Nephron (organoid): ENCODE results near the gene ABR.
"Not testable (repeated sequence)": the region's sequence is repeated elsewhere in the genome, so short reads cannot be mapped to it uniquely, and the experiment has no call there.

Source experiments
- H3K27ac Mint-ChIP-seq, 3 experiments: 2 replicates each; pipeline ENCODE4 v1.8.0; 2020; ENCODE audit warnings: mixed read lengths in 3 of 3, mild to moderate bottlenecking in 2 of 3, moderate library complexity in 1 of 3
- H3K27me3 Mint-ChIP-seq: 2 replicates; pipeline ENCODE4 v1.8.0; 2021; ENCODE audit warnings: low read depth, mild to moderate bottlenecking, moderate library complexity, mixed read lengths
- H3K36me3 Mint-ChIP-seq: 2 replicates; pipeline ENCODE4 v1.8.0; 2020; ENCODE audit warnings: low read depth, mixed read lengths
- H3K4me1 Mint-ChIP-seq: 2 replicates; pipeline ENCODE4 v1.8.0; 2020; ENCODE audit warnings: mixed read lengths
- H3K4me3 Mint-ChIP-seq, 3 experiments: 2 replicates each; pipeline ENCODE4 v1.8.0; 2020; ENCODE audit warnings: mild to moderate bottlenecking in 3 of 3, mixed read lengths in 3 of 3, moderate library complexity in 2 of 3
- H3K9me3 Mint-ChIP-seq: 2 replicates; pipeline ENCODE4 v1.8.0; 2020; ENCODE audit warnings: mixed read lengths
- TF ChIP-seq, protein P1 (sequence below), 3 experiments: fragments of 200-600 bp; sonication (generic); IDR thresholded peaks; one replicate each; pipeline ENCODE4 v1.5.0; 2021; ENCODE audit warnings: antibody characterized with exemption in 3 of 3; ENCODE audit not compliant: unreplicated experiment in 3 of 3

Gene ABR

GRCh38 chr17:1069847-1070246 lies 109.9 kb downstream of the ABR start:
- H3K4me3 Mint-ChIP-seq, result no peak overlapping the region
- TF ChIP-seq, protein P1, sequence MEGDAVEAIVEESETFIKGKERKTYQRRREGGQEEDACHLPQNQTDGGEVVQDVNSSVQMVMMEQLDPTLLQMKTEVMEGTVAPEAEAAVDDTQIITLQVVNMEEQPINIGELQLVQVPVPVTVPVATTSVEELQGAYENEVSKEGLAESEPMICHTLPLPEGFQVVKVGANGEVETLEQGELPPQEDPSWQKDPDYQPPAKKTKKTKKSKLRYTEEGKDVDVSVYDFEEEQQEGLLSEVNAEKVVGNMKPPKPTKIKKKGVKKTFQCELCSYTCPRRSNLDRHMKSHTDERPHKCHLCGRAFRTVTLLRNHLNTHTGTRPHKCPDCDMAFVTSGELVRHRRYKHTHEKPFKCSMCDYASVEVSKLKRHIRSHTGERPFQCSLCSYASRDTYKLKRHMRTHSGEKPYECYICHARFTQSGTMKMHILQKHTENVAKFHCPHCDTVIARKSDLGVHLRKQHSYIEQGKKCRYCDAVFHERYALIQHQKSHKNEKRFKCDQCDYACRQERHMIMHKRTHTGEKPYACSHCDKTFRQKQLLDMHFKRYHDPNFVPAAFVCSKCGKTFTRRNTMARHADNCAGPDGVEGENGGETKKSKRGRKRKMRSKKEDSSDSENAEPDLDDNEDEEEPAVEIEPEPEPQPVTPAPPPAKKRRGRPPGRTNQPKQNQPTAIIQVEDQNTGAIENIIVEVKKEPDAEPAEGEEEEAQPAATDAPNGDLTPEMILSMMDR (IDR thresholded peaks at IDR 0.05; ENCODE audit: unreplicated experiment in 3 of 3), result no peak
- no peaks in the 10 kb centered on the region for H3K27me3 Mint-ChIP-seq
- peaks cover 10% of the 10 kb centered on the region for H3K9me3 Mint-ChIP-seq
- H3K36me3 Mint-ChIP-seq, result peaks cover 45% of the 10 kb centered on the region
- peaks cover 5% of the 10 kb centered on the region for H3K4me1 Mint-ChIP-seq
- H3K27ac Mint-ChIP-seq, result no peak overlapping the region

GRCh38 chr17:1068356-1068755 lies 111.4 kb downstream of the ABR start:
- no peak overlapping the region for H3K27ac Mint-ChIP-seq
- H3K4me1 Mint-ChIP-seq, result peaks cover 5% of the 10 kb centered on the region
- H3K27me3 Mint-ChIP-seq, result no peaks in the 10 kb centered on the region
- peaks cover 10% of the 10 kb centered on the region for H3K9me3 Mint-ChIP-seq
- TF ChIP-seq, protein P1 (IDR thresholded peaks at IDR 0.05; ENCODE audit: unreplicated experiment in 3 of 3), result no peak
- no peak overlapping the region for H3K4me3 Mint-ChIP-seq
- H3K36me3 Mint-ChIP-seq, result peaks cover 45% of the 10 kb centered on the region

DNA sequence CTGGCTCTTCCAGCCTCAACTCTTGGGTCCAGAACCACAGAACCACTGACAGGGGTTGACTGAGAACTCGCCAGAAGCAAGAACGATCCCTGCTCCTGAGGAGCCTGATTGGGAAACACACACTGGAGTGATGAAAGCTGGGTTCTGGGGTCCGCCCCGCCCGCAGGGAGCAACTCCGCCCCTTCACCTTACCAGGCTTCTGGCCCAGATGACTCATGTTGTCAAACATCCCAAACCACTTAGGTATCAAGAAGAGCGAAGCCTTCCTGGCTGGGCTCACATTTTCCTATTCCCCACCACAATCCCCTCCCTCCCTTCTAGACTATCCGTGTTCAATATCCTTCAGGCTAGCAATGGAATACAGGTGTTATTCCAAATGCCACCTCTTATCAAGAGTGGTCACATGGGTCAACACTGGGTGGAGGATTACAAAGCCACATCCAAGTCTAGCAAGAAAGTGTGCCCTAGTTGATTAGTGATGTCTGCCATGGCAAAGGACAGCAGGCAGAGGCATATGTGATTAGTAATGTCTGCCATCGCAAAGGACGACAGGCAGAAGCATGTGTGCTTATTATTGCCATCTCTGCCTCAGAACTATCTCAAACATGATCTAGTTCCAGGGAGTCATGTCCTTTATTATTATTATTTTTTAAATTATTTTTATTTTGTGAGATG lies 112.4 kb downstream of the ABR start:
- H3K27me3 Mint-ChIP-seq, result no peaks in the 10 kb centered on the region
- TF ChIP-seq, protein P1 (IDR thresholded peaks at IDR 0.05; ENCODE audit: unreplicated experiment in 3 of 3), result no peak
- peaks cover 5% of the 10 kb centered on the region for H3K4me1 Mint-ChIP-seq
- H3K36me3 Mint-ChIP-seq, result peaks cover 49% of the 10 kb centered on the region
- H3K9me3 Mint-ChIP-seq, result peaks cover 10% of the 10 kb centered on the region
- no peak overlapping the region for H3K27ac Mint-ChIP-seq
- no peak overlapping the region for H3K4me3 Mint-ChIP-seq

DNA sequence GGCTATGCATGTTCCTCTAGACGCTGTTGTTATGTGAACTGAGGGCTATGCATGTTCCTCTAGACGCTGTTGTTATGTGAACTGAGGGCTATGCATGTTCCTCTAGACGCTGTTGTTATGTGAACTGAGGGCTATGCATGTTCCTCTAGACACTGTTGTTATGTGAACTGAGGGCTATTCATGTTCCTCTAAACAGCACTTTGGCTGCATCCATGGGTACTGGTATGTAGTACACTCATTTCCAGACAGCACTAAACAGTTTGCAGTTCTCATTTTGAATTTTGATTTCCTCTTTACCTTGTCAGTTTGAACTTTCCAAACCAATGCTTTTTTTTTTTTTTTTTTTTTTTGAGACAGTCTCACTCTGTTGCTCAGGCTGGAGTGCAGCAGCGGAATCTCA lies 114.4 kb downstream of the ABR start:
- H3K27ac Mint-ChIP-seq, H3K4me3 Mint-ChIP-seq, H3K27me3 Mint-ChIP-seq, H3K4me1 Mint-ChIP-seq: not testable (repeated sequence)
- peaks cover 53% of the 10 kb centered on the region for H3K36me3 Mint-ChIP-seq
- peaks cover 10% of the 10 kb centered on the region for H3K9me3 Mint-ChIP-seq

DNA sequence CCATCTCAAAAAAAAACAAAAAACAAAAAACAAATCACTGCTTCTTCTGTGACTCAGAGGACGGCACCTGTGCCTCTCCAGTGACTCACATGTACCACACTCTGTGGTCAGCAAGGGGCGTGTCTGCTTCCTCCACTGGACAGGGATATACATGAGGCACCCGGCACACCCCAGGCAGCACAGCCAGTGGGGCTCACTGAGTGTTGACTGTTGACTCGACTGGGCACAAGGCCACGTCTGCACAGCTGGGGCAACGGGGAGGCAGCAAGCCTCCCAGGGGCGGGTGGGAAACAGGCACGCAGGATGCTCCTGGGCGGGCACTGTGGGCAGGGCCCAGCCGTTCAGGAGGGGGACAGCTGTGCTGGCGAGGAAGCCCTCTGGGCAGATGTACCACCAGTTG lies 118.8 kb downstream of the ABR start:
- Mint-ChIP-seq H3K4me1 (peaks cover 24% of the 10 kb centered on the region), H3K27me3 (peaks cover 3% of the 10 kb centered on the region), H3K27ac (no peak overlapping the region), H3K4me3 (no peak overlapping the region), H3K9me3 (peaks cover under 1% of the 10 kb centered on the region), H3K36me3 (peaks cover 54% of the 10 kb centered on the region)
- TF ChIP-seq, protein P1 (IDR thresholded peaks at IDR 0.05; ENCODE audit: unreplicated experiment in 3 of 3), result no peak

GRCh38 chr17:1059131-1059795 lies 120.5 kb downstream of the ABR start:
- Mint-ChIP-seq H3K4me1 (peaks cover 24% of the 10 kb centered on the region), H3K27ac (peak overlapping the region in 1 of 3 experiments; percentile 19), H3K36me3 (peaks cover 48% of the 10 kb centered on the region), H3K9me3 (no peaks in the 10 kb centered on the region), H3K4me3 (no peak overlapping the region), H3K27me3 (peaks cover 3% of the 10 kb centered on the region)
- TF ChIP-seq, protein P1 (IDR thresholded peaks at IDR 0.05; ENCODE audit: unreplicated experiment in 3 of 3), result no peak
